ENCODE results near the gene ZNF487.

DNA sequence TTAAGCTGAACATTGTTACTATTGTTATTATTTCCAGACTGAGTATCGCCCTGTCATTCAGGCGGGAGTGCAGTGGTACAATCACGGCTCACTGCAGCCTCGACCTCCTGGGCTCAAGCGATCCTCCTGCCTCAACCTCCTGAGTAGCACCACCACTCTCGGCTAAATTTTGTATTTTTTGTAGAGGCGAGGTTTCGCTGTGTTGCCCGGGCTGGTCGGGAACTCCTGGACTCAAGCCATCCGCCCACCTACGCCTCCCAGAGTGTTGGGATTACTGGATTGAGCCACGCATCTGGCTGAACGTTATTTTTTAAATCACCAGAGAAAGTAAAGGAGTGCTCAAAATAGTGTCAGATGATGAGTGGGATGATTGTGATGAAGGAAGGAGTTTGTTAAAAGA lies 26.6 kb upstream of the ZNF487 start:
- TF ChIP-seq BCL11A (tag by site-specific recombination; IDR thresholded peaks at IDR 0.05; ENCODE audit: low read depth): no peak
- TF ChIP-seq, protein P1, sequence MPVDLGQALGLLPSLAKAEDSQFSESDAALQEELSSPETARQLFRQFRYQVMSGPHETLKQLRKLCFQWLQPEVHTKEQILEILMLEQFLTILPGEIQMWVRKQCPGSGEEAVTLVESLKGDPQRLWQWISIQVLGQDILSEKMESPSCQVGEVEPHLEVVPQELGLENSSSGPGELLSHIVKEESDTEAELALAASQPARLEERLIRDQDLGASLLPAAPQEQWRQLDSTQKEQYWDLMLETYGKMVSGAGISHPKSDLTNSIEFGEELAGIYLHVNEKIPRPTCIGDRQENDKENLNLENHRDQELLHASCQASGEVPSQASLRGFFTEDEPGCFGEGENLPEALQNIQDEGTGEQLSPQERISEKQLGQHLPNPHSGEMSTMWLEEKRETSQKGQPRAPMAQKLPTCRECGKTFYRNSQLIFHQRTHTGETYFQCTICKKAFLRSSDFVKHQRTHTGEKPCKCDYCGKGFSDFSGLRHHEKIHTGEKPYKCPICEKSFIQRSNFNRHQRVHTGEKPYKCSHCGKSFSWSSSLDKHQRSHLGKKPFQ (tag by site-specific recombination; IDR thresholded peaks at IDR 0.05): no peak

All from HEK293 (cell line).